HepG2 (cell line): ENCODE measurements around the gene RBCK1. TPM values are rescaled to one million over a fixed set of nuclear protein-coding genes. Genes with fewer than 3 reads are reported as not detected.
A peak's percentile ranks its signal among the peaks of the same experiment; 100 is the strongest.

Experiments
- AHDC1 ChIP-seq: sonication (generic); formaldehyde crosslinking; IDR thresholded peaks from 2 replicates; pipeline ENCODE4 v1.5.1; 2020; ENCODE audit warnings: mild to moderate bottlenecking, missing genetic modification reagents, borderline replicate concordance
- AKAP8 ChIP-seq: sonication (generic); formaldehyde crosslinking; IDR thresholded peaks from 2 replicates; pipeline ENCODE4 v1.5.1; 2020; ENCODE audit warnings: mild to moderate bottlenecking, missing genetic modification reagents
- FOXM1 ChIP-seq: sonication (generic); formaldehyde crosslinking; IDR thresholded peaks from 2 replicates; pipeline ENCODE4 v1.5.0; 2020; ENCODE audit warnings: missing genetic modification reagents
- GMEB1 ChIP-seq: sonication (generic); formaldehyde crosslinking; IDR thresholded peaks from 2 replicates; pipeline ENCODE4 v1.5.1; 2020; ENCODE audit warnings: missing genetic modification reagents, mild to moderate bottlenecking, borderline replicate concordance
- JARID2 ChIP-seq: sonication (generic); formaldehyde crosslinking; IDR thresholded peaks from 2 replicates; pipeline ENCODE4 v1.8.1; 2023; ENCODE audit warnings: missing genetic modification reagents, inconsistent platforms; ENCODE audit not compliant: insufficient replicate concordance
- JUND ChIP-seq: sonication (generic); formaldehyde crosslinking; IDR thresholded peaks from 2 replicates; pipeline ENCODE4 v1.8.0; 2022; ENCODE audit warnings: mild to moderate bottlenecking, missing genetic modification reagents
- MAF1 ChIP-seq: sonication (generic); formaldehyde crosslinking; IDR thresholded peaks from 2 replicates; pipeline ENCODE4 v1.5.0; 2020; ENCODE audit warnings: missing genetic modification reagents, borderline replicate concordance
- MTA3 ChIP-seq: sonication (generic); formaldehyde crosslinking; IDR thresholded peaks from 2 replicates; pipeline ENCODE4 v1.4.0; 2020; ENCODE audit warnings: missing genetic modification reagents
- THRA ChIP-seq: sonication (generic); formaldehyde crosslinking; IDR thresholded peaks from 2 replicates; pipeline ENCODE4 v1.4.0; 2020; ENCODE audit warnings: missing genetic modification reagents, borderline replicate concordance
- ZNF281 ChIP-seq: sonication (generic); formaldehyde crosslinking; IDR thresholded peaks from 2 replicates; pipeline ENCODE4 v1.4.0; 2020; ENCODE audit warnings: missing genetic modification reagents, borderline replicate concordance
- ZNF326 ChIP-seq: sonication (generic); formaldehyde crosslinking; IDR thresholded peaks from 2 replicates; pipeline ENCODE4 v1.4.0; 2020; ENCODE audit warnings: missing genetic modification reagents, borderline replicate concordance
- polyA plus RNA-seq, 8 experiments: library from polyadenylated mRNA; depleted of rRNA in 3 of 8; stranded (reverse) in 7 of 8; unstranded in 1 of 8; fragments of >200 nt; fragmentation: Illumina TruSeq in 4 of 8; extraction: Trizol in 4 of 8; gene quantifications; 2 replicates each; pipeline versions ENCODE4 v1.2.1 to v1.2.3, GENCODE V29; 2011 to 2016; ENCODE audit warnings: low read depth in 4 of 8, missing spikeins in 1 of 8, mixed read lengths in 1 of 8; ENCODE audit not compliant: insufficient read depth in 1 of 8
- total RNA-seq, 5 experiments: library from RNA; depleted of rRNA; stranded (reverse); fragments of >200 nt; fragmentation: Illumina TruSeq; extraction: Trizol; gene quantifications; 2 replicates each; pipeline ENCODE4 v1.2.3, GENCODE V29; 2016; ENCODE audit warnings: low read depth in 1 of 5

The RBCK1 gene
- total and polyA plus RNA-seq, 2 of the 13 experiments (the other 11 are each of a cell fraction or from before 2014, with no cell fraction given) = 149 to 215 TPM

GRCh38 chr20:381581-382290, 26.4 kb upstream of the RBCK1 start (continued):
- TF ChIP-seq ZNF326 (CRISPR knock-in tag) (peak; percentile 55; the same call in 1 of the 2 replicates), ZNF281 (CRISPR knock-in tag) (peak; percentile 70), GMEB1 (peak; percentile 50; the same call in 1 of the 2 replicates), AKAP8 (CRISPR knock-in tag) (peak; percentile 70; the same call in 1 of the 2 replicates), JUND (CRISPR knock-in tag) (peak; percentile 73), JARID2 (CRISPR knock-in tag) (no peak), AHDC1 (no peak), MTA3 (CRISPR knock-in tag) (no peak), THRA (CRISPR knock-in tag) (peak; percentile 59), FOXM1 (peak; percentile 82; the same call in 1 of the 2 replicates), MAF1 (CRISPR knock-in tag) (peak; percentile 80; the same call in 1 of the 2 replicates)
